NB4 (cell line): Measurements from ENCODE around the gene BIN2.

Source experiments
- DNase-seq: peaks from one replicate; pipeline ENCODE4 v3.0.0; 2010; ENCODE audit warnings: low read depth
- H3K4me3 ChIP-seq: one replicate; pipeline ENCODE4 v1.5.1; 2011; ENCODE audit warnings: mild to moderate bottlenecking, low read depth, low read length, moderate library complexity
- MYC ChIP-seq: IDR thresholded peaks from 2 replicates; pipeline ENCODE4 v1.6.1; 2011; ENCODE audit warnings: low read depth, low read length
- POLR2A ChIP-seq: IDR thresholded peaks from 2 replicates; pipeline ENCODE4 v1.6.1; 2011; ENCODE audit warnings: mild to moderate bottlenecking; ENCODE audit not compliant: insufficient read length; ENCODE audit errors: extremely low read depth
- TF ChIP-seq, protein P1 (sequence below): IDR thresholded peaks from 2 replicates; pipeline ENCODE4 v1.6.1; 2011; ENCODE audit warnings: low read depth, low read length
- TF ChIP-seq, protein P2 (sequence below): IDR thresholded peaks from one replicate; pipeline ENCODE4 v1.5.1; 2012; ENCODE audit warnings: low read depth, low read length

BIN2 gene

GRCh38 chr12:51323317-51323960, 535 bp downstream of the BIN2 start:
- peak; percentile 74 for DNase-seq
- no peak for TF ChIP-seq MYC
- TF ChIP-seq, protein P1, sequence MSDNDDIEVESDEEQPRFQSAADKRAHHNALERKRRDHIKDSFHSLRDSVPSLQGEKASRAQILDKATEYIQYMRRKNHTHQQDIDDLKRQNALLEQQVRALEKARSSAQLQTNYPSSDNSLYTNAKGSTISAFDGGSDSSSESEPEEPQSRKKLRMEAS: no peak
- TF ChIP-seq POLR2A: no peak
- TF ChIP-seq, protein P2, sequence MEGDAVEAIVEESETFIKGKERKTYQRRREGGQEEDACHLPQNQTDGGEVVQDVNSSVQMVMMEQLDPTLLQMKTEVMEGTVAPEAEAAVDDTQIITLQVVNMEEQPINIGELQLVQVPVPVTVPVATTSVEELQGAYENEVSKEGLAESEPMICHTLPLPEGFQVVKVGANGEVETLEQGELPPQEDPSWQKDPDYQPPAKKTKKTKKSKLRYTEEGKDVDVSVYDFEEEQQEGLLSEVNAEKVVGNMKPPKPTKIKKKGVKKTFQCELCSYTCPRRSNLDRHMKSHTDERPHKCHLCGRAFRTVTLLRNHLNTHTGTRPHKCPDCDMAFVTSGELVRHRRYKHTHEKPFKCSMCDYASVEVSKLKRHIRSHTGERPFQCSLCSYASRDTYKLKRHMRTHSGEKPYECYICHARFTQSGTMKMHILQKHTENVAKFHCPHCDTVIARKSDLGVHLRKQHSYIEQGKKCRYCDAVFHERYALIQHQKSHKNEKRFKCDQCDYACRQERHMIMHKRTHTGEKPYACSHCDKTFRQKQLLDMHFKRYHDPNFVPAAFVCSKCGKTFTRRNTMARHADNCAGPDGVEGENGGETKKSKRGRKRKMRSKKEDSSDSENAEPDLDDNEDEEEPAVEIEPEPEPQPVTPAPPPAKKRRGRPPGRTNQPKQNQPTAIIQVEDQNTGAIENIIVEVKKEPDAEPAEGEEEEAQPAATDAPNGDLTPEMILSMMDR: no peak
- peak overlapping the region; percentile 96 for H3K4me3 ChIP-seq

DNA sequence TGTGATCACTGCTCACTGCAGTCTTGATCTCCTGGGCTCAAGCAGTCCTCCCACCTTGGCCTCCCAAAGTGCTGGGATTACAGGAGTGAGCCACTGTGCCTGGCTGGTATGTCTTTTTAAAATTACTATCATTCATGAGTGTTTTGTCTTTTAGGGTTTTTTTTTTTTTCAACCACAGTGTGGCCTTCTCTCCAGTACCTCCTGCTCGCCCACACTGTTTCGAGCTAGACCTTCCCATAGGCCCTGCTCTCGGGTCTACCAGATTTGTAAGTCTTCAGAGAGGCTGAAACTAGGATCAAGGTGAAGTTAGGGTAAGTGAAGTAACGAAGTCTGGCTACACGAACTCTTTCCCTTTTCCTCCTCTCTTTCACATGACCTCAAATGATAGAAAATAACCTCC, 1.5 kb downstream of the BIN2 start:
- peak; percentile 54 for DNase-seq
- TF ChIP-seq, protein P1: no peak
- TF ChIP-seq MYC (no peak), POLR2A (no peak)
- TF ChIP-seq, protein P2: no peak
- H3K4me3 ChIP-seq: peak overlapping the region; percentile 96

DNA sequence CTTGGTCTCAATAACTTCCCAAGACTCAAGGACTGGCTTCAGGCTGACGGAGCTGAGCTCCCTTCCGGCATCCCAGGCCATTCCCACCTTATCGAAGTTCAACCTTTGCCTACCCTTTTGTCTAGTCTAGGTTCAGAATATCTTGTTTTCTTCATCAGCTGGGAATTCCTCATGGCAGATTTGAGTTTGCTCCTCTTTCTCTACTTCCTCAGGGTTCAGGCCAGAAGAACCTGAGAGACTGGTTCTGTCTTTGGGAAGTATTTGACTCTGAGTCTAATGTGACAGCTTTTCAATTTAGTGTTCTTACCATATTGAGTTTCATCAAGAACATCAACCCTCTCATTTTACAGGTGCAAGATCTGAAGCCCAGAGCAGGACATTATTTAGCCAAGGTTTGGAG, 2.1 kb downstream of the BIN2 start:
- peak overlapping the region; percentile 96 for H3K4me3 ChIP-seq
- no peak for TF ChIP-seq MYC
- TF ChIP-seq, protein P1: no peak
- no peak for TF ChIP-seq POLR2A
- TF ChIP-seq, protein P2: no peak
- DNase-seq: no peak

DNA sequence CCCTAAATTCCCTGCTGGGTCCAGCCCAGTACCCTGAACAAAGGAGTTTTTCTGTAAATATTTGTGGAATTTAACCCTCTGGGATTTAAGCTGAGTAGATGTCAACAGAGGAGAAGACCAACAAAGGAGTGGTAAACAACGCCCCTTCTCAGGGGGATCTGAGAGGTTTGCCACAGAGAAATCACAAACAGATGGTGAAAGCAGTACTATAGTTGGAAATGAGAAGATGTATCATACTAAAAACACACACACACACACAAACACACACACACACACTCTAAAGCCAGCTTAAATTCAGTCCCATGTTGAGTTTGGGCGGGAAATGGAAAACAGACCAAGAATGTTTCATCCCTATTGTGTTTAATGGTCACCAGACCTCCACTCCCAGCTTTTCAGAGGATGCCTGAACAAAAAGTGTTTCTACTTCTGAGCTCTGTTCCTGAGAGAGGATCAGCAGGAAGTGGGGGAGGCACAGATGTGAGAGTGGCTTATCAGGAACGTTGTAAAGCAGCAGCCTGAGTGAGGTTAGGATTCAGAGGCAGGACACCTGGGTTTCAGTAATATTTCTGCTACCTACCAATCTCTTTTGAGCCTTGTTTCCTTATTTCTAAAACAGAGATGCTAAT, 3.2 kb downstream of the BIN2 start:
- DNase-seq: peak; percentile 81
- H3K4me3 ChIP-seq: peak overlapping the region; percentile 58
- no peak for TF ChIP-seq MYC
- TF ChIP-seq, protein P1: no peak
- TF ChIP-seq POLR2A: no peak
- TF ChIP-seq, protein P2: no peak

- TF ChIP-seq, protein P1: no peak
- no peak for TF ChIP-seq POLR2A
- TF ChIP-seq MYC: no peak
- TF ChIP-seq, protein P2: no peak
- H3K4me3 ChIP-seq: peak overlapping the region; percentile 58
Observed at GRCh38 chr12:51320311-51320694, 3.7 kb downstream of the BIN2 start.

More at GRCh38 chr12:51320311-51320694, 3.7 kb downstream of the BIN2 start:
- peak; percentile 35 for DNase-seq
